Brain pericyte (primary cell): ENCODE measurements around the gene ARHGAP26.
A peak's percentile ranks its signal among the peaks of the same experiment; 100 is the strongest.

Experiments
- DNase-seq: peaks from one replicate; pipeline ENCODE4 v3.0.0-alpha.2; 2012; ENCODE audit warnings: low read depth, low spot score

ARHGAP26 gene

GRCh38 chr5:142769793-142770649, at the start of gene ARHGAP26:
Gene ARHGAP26, plus strand, starts transcription at chr5:142770377. Its CDS starts 385 bp downstream, at chr5:142770762.
- DNase-seq, result peak; percentile 87

- DNase-seq, result no peak
Measured at GRCh38 chr5:142720641-142721271, 49.4 kb upstream of the ARHGAP26 start.

- DNase-seq, result no peak
Measured at GRCh38 chr5:142722146-142722545, 48.0 kb upstream of the ARHGAP26 start.

- DNase-seq, result no peak
Measured at GRCh38 chr5:142722896-142723295, 47.3 kb upstream of the ARHGAP26 start.

GRCh38 chr5:142724821-142725220, 45.4 kb upstream of the ARHGAP26 start:
- no peak for DNase-seq

- no peak for DNase-seq
Measured at GRCh38 chr5:142725231-142726187, 44.7 kb upstream of the ARHGAP26 start.

GRCh38 chr5:142726188-142726731, 43.9 kb upstream of the ARHGAP26 start:
- DNase-seq, result peak; percentile 53

GRCh38 chr5:142727735-142728047, 42.5 kb upstream of the ARHGAP26 start:
- DNase-seq, result no peak

GRCh38 chr5:142735323-142736246, 34.6 kb upstream of the ARHGAP26 start:
- no peak for DNase-seq

- no peak for DNase-seq
Measured at GRCh38 chr5:142736247-142736632, 33.9 kb upstream of the ARHGAP26 start.

GRCh38 chr5:142737179-142737578, 33.0 kb upstream of the ARHGAP26 start:
- no peak for DNase-seq

- no peak for DNase-seq
Measured at GRCh38 chr5:142740474-142741242, 29.5 kb upstream of the ARHGAP26 start.

GRCh38 chr5:142743592-142744441, 26.4 kb upstream of the ARHGAP26 start:
- DNase-seq, result no peak

GRCh38 chr5:142745268-142745667, 24.9 kb upstream of the ARHGAP26 start:
- DNase-seq, result no peak

- DNase-seq, result no peak
Measured at GRCh38 chr5:142746532-142747433, 23.4 kb upstream of the ARHGAP26 start.

- DNase-seq, result no peak
Measured at GRCh38 chr5:142748132-142748531, 22.0 kb upstream of the ARHGAP26 start.

- DNase-seq, result no peak
Measured at GRCh38 chr5:142748568-142749249, 21.5 kb upstream of the ARHGAP26 start.
